ENCODE data around the gene ZNF473.
"Not testable (repeated sequence)": the region's sequence is repeated elsewhere in the genome, so short reads cannot be mapped to it uniquely, and the experiment has no call there.

The ZNF473 gene

DNA sequence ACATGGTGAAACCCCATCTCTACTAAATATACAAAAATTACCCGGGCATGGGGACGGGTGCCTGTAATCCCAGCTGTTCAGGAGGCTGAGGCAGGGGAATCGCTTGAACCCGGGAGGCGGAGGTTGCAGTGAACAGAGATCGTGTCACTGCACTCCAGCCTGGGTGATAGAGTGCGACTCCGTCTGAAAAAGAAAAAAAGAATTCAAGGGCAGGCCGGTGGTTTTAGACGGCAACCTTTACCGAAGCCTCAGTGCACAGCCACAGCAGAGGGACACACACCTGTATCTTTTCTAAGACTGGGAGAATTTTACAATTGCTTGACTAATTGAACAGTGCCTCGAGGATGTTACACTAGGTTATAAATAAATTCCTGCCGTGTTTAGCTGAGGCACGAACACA lies 73.9 kb downstream of the ZNF473 start:
- DNase-seq (ENCODE audit: low read depth) = not testable (repeated sequence)

DNA sequence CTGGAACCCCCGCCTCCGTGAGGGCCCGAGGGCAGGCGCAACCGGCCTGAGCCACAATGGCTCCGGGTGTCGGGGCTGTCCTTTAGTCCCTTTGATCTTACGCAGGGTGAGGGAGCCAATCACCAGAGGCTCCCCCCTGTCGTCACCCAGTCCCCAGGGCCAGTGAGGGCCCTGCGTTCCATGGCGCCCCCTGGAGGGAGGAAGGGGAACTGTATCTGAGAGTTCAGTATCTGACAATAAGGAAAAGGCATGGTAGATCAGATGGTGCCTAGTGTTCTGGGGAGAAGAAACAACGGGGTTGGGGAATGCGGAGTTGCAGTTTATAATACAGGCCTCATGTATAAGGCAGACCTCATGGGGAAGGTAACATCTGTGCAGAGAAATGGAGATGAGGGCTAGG lies 75.1 kb downstream of the ZNF473 start:
- DNase-seq (ENCODE audit: low read depth) = not testable (repeated sequence)

All from stimulated activated CD8-positive, alpha-beta memory T cell treated with anti-CD3 and anti-CD28 coated beads, Interleukin-4, amount 100 ng/mL, for 24 hours (primary cell).